MCF 10A (cell line): Measurements from ENCODE around the gene LRRC47. TPM values are rescaled to one million over a fixed set of nuclear protein-coding genes. Genes with fewer than 3 reads are reported as not detected.

Experiments used
- BruUV-seq: library from RNA; stranded (reverse); fragments of 400-500 nt; replicated peaks from 2 replicates; lab custom pipeline; 2021; lab: Mats Ljungman, UMichigan
- CTCF ChIA-PET: fragments of 300-600 bp; sonication (Branson Sonifier 250); formaldehyde crosslinking; extraction: SDS; loops from one replicate; lab custom pipeline; 2021; ENCODE audit warnings: antibody characterized with exemption, inconsistent platforms; lab: Yijun Ruan, JAX
- POLR2A ChIA-PET: fragments of 300-600, 350-650 bp; sonication (Branson Sonifier 250); formaldehyde crosslinking; extraction: SDS; loops from one replicate; lab custom pipeline; 2020; ENCODE audit warnings: antibody characterized with exemption, inconsistent platforms; lab: Yijun Ruan, JAX
- DNase-seq: peaks from one replicate; pipeline ENCODE4 v3.0.0-alpha.2; 2018; ENCODE audit not compliant: unreplicated experiment
- H3K27ac Mint-ChIP-seq: one replicate; pipeline ENCODE4 v1.8.0; 2022; ENCODE audit warnings: mild to moderate bottlenecking, low read depth, mixed read lengths; ENCODE audit not compliant: unreplicated experiment
- H3K27me3 Mint-ChIP-seq: one replicate; pipeline ENCODE4 v1.8.0; 2022; ENCODE audit warnings: mixed read lengths; ENCODE audit not compliant: insufficient read depth, unreplicated experiment
- H3K36me3 Mint-ChIP-seq: one replicate; pipeline ENCODE4 v1.8.0; 2022; ENCODE audit warnings: mild to moderate bottlenecking, moderate library complexity, mixed read lengths; ENCODE audit not compliant: insufficient read depth, unreplicated experiment
- H3K4me1 Mint-ChIP-seq: one replicate; pipeline ENCODE4 v1.8.0; 2022; ENCODE audit warnings: mixed read lengths; ENCODE audit not compliant: insufficient read depth, unreplicated experiment
- H3K4me3 Mint-ChIP-seq: one replicate; pipeline ENCODE4 v1.8.0; 2022; ENCODE audit warnings: mild to moderate bottlenecking, moderate library complexity, mixed read lengths; ENCODE audit not compliant: unreplicated experiment
- H3K9me3 Mint-ChIP-seq: one replicate; pipeline ENCODE4 v1.8.0; 2022; ENCODE audit warnings: mixed read lengths; ENCODE audit not compliant: unreplicated experiment
- intact Hi-C: fragments of 100-400 bp; cut with micrococcal nuclease; formaldehyde crosslinking; loops from 2 replicates; pipeline ENCODE4 v1.14.1; 2022
- total RNA-seq: library from RNA; stranded (reverse); gene quantifications from 2 replicates; pipeline ENCODE4 v1.2.3, GENCODE V29; 2022
- TF ChIP-seq, protein P1 (sequence below): fragments of 200-600 bp; IDR thresholded peaks from one replicate; pipeline ENCODE4 v1.8.0; 2022; ENCODE audit warnings: antibody characterized with exemption, mild to moderate bottlenecking; ENCODE audit not compliant: unreplicated experiment

The LRRC47 gene
- total RNA-seq, 1 experiment from 2014 or later = 46.1 TPM

DNA sequence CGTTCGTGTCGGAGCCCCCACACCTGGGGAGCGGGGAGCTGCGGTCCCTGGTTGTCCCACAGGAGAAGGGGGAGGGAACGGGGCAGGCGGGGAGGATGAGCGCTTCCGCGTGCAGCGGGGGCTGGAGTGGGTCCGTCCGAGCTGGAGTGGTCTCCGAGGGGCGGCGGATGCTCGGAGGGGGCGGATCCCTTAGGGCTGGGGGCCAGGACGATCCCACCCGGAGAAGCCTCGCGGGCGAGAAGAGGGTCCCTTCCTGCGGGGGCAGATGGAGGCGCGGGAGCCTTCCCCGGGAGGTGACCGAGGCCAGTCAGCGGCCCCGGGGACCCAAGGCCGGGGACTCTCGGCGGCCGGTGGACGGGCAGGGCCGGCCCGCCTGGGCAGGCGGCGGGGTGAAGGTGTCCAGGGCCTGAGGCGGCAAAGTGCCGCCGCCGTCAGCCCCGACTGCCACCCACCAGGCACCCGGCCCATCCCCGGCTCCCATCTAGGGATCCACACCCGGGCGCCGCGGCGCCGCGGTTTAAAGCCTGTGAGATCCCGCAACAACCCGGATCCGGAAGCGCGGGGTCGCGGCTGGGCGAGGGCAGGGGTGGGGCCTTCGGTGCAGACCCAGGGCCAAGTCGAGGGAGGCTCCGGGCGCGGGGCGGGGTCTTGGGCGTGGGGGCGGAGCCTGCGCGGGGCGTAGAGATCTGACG, 49.3 kb downstream of the LRRC47 start:
- Mint-ChIP-seq H3K27me3 (peaks cover 17% of the 10 kb centered on the region), H3K9me3 (no peaks in the 10 kb centered on the region), H3K36me3 (peaks cover 20% of the 10 kb centered on the region), H3K4me3 (peak overlapping the region; percentile 72), H3K27ac (no peak overlapping the region), H3K4me1 (peaks cover 24% of the 10 kb centered on the region)
- CTCF ChIA-PET = interaction anchor here (0.7 kb wide), 1 partner anchor 274 kb away, joined by 3 read pairs; no protein-coding TSS in a partner anchor
- no TSS peak for BruUV-seq
- intact Hi-C loops = no loop called here
- DNase-seq = peak; percentile 81
- POLR2A ChIA-PET = interaction anchor here (0.7 kb wide), 1 partner anchor 49 kb away, joined by 3 read pairs; the partner anchor contains the start of gene LRRC47
- TF ChIP-seq, protein P1, sequence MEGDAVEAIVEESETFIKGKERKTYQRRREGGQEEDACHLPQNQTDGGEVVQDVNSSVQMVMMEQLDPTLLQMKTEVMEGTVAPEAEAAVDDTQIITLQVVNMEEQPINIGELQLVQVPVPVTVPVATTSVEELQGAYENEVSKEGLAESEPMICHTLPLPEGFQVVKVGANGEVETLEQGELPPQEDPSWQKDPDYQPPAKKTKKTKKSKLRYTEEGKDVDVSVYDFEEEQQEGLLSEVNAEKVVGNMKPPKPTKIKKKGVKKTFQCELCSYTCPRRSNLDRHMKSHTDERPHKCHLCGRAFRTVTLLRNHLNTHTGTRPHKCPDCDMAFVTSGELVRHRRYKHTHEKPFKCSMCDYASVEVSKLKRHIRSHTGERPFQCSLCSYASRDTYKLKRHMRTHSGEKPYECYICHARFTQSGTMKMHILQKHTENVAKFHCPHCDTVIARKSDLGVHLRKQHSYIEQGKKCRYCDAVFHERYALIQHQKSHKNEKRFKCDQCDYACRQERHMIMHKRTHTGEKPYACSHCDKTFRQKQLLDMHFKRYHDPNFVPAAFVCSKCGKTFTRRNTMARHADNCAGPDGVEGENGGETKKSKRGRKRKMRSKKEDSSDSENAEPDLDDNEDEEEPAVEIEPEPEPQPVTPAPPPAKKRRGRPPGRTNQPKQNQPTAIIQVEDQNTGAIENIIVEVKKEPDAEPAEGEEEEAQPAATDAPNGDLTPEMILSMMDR = no peak

DNA sequence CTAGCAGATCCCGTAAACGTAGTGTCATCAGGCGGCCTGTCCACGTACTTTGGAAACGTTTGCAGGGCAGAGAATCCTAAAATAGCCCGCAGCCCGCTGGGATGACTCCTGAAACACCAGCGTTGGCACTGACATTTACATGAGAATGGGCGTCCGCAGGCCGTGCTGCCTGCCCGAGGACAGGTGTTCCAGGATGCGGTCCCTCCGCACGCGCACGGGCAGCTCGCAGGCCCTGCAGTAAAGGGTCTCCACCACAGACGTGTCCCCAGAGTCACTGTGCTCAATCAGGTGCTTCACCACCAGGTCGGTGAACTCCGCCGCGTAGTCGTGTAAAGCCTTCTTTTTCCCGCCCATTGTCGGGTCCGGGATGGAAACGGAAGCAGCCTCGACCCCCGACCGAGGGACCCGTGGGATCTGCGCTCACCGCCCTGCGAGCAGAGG, 49.9 kb downstream of the LRRC47 start:
- Mint-ChIP-seq H3K4me3 (peak overlapping the region; percentile 72), H3K4me1 (peaks cover 24% of the 10 kb centered on the region), H3K27ac (peak overlapping the region; percentile 12), H3K36me3 (peaks cover 20% of the 10 kb centered on the region), H3K9me3 (no peaks in the 10 kb centered on the region), H3K27me3 (peaks cover 11% of the 10 kb centered on the region)
- TF ChIP-seq, protein P1 = no peak
- no peak for DNase-seq
- POLR2A ChIA-PET = interaction anchor here (0.7 kb wide), 1 partner anchor 50 kb away, joined by 3 read pairs; the partner anchor contains the start of gene LRRC47
- intact Hi-C loops = no loop called here
- no TSS peak for BruUV-seq
- CTCF ChIA-PET = interaction anchor here (0.6 to 1.4 kb wide), 3 partner anchors 22 to 1367 kb away, joined by 3 to 4 read pairs (median 3); no protein-coding TSS in a partner anchor

DNA sequence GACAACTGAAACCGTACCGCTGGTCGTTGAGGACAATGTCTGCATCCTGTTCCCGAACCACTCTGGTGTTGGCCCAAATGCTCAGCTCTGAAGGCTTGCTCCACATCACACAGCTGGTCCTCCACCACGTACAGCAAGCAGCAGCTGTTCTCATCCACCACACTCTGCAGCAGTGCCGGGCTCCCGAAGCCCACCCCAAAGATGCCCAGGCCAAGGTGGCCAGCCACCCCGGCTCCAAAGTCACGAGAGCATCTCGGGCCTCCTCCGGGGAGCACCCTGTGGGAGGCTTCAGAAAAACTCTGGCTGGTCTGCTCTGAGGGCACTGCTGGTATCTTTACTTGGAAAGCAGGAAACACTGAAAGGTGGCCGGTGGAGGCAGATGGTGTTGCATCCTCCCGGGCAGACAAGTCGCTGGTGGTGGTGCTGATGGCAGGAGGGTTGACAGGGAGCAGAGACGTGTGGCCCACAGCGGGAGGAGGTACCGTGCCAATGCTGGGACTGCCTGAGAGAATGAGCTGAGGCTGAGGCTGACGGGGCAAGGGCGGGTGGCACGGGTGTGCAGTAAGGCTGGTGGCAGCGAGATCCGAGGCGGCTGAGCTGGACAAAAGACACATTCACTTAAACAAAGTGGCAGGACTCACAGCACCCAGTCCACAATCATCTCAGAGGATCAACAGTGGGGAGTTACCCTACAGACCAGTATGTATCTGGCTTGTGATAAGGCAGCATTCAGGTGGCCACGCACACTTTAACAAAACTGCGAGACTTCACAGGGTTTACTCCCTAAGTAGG, 50.5 kb downstream of the LRRC47 start:
- Mint-ChIP-seq H3K36me3 (peaks cover 20% of the 10 kb centered on the region), H3K4me1 (peaks cover 24% of the 10 kb centered on the region), H3K9me3 (no peaks in the 10 kb centered on the region), H3K27me3 (peaks cover 5% of the 10 kb centered on the region), H3K4me3 (peak overlapping the region; percentile 72), H3K27ac (peak overlapping the region; percentile 61)
- TF ChIP-seq, protein P1 = no peak
- TSS peak; percentile 33 for BruUV-seq
- ChIA-PET POLR2A (interaction anchor here (0.7 kb wide), 2 partner anchors 51 to 98 kb away, joined by 3 to 4 read pairs; partner anchors contain the start of gene LRRC47), CTCF (interaction anchor here (0.6 to 1.4 kb wide), 4 partner anchors 12 to 1367 kb away, joined by 3 to 6 read pairs (median 4); no protein-coding TSS in a partner anchor)
- intact Hi-C loops = no loop called here
- no peak for DNase-seq
